GM19238 (cell line): ENCODE results near the gene CTDSPL.

ENCODE experiments used
- DNase-seq: peaks from one replicate; pipeline ENCODE4 v3.0.0; 2011; ENCODE audit warnings: low spot score; ENCODE audit not compliant: insufficient read length

CTDSPL gene

DNA sequence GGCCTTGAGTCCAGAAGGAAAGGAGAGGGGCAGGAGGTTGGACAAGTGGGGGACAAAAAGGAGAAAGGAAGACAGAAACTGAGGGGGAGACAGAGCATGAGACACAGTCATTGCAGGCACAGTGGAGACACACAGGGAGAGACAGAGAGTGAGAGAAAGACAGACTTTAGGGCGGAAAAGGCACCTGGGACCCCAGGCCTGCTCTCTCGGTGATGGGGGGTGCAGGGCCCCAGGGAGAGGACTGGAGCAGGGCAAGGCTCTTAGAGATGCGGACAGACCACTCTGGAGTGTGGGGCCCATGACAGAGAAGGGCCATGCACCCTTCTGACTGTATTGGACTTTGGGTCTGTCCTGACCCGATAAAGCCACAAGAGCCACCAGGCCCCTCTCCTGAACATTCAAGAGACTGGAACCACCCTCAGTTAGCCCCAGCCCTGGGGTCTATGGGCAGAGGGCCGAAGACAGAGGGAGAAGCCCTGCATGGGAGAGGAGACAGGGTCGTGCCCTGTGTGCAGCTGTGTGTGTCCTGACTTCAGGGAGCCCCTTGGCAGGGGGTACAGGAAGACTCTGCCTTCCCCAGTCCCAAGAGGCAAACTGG lies 155.3 kb downstream of the CTDSPL start:
- no peak for DNase-seq

GRCh38 chr3:38017445-38018295 lies 156.0 kb downstream of the CTDSPL start:
- no peak for DNase-seq

DNA sequence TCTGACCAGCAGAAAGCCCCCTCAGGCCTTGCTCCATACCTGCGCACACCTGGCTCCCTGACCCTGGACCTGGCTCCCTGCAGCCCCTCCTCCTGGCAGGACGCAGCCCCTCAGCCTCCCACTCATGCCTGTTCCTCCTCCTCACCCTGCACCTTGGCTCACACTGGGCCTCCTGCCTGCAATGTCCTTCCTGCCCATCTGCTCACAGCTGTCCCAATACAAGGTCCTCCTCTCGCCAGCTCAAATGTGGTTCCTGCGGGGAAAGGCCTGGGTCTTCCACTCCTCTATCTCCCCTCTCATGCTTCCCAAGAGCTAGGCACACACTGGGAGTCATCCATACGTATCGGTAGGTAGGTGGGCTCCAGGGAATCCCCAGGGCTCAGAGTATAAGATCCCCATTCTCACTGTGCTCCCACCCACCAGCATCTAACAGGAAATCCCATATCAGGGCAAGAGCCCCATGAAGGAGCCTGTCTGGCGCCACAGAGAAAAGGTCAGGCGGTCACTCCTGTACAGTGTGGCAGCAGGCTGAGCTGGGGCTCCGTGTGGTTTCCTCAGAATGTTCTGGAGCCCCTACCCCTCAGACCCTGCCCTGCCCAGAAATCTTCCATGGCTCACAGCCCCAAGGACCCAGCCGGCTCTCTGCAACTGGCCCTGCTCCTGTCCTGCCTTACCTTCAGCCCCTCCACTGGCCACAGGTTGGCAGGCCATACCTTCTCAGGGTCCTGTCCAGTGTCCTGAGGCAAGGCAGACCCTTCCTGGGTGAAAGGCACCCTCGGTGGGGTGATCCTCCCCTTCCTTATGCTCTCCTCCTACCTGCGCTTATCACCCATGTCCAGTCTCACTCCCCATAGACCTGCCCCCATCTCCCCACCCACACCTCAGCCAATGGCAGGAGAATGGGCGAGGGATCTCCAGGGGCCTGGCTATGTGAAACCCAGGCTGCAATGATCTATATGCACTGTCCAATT lies 156.9 kb downstream of the CTDSPL start:
- DNase-seq, result no peak

GRCh38 chr3:38019658-38020341 lies 158.1 kb downstream of the CTDSPL start:
- DNase-seq, result no peak

DNA sequence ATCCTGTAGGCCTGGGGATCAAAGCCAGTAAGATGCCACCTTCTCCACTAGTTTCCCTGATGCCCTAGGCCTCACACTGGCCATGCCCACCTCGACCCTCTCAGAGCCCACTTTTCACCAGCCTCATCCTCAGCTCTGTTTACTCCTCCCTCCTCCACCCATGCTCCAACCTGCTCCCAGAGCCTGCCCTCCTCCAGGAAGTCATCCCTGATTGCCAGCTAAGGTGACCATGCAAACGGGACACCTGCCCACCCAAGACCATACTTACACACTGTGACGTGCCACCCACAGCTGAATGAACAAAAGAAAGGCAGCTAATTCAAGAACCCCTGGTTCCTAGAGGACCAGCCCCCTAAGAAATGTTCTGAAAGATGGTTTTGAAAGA lies 158.7 kb downstream of the CTDSPL start:
- no peak for DNase-seq

- no peak for DNase-seq
Observed at GRCh38 chr3:38021196-38021595, 159.5 kb downstream of the CTDSPL start.

- DNase-seq, result no peak
Observed at GRCh38 chr3:38022301-38022700, 160.6 kb downstream of the CTDSPL start.

GRCh38 chr3:38022896-38023709 lies 161.4 kb downstream of the CTDSPL start:
- DNase-seq, result no peak

DNA sequence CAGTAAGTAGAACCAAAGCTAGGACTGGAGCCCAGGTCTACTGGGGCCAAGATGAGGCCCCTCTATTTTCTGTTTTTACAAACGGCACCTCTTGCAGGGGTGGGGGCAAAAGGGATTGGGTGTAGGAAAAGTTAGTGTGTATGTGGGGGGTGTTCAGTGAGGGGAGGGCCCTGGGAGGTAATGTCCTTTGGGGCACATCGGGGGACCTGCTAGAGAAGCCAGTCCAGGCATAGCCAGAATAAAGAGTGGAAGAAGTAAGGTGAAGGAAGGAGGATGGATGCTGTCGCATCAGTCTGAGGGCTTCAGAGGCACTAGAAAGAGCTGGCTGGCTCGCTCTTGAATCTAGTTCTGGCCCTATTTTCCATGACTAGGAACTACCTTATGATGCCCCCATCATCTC lies 165.2 kb downstream of the CTDSPL start:
- DNase-seq, result no peak

DNA sequence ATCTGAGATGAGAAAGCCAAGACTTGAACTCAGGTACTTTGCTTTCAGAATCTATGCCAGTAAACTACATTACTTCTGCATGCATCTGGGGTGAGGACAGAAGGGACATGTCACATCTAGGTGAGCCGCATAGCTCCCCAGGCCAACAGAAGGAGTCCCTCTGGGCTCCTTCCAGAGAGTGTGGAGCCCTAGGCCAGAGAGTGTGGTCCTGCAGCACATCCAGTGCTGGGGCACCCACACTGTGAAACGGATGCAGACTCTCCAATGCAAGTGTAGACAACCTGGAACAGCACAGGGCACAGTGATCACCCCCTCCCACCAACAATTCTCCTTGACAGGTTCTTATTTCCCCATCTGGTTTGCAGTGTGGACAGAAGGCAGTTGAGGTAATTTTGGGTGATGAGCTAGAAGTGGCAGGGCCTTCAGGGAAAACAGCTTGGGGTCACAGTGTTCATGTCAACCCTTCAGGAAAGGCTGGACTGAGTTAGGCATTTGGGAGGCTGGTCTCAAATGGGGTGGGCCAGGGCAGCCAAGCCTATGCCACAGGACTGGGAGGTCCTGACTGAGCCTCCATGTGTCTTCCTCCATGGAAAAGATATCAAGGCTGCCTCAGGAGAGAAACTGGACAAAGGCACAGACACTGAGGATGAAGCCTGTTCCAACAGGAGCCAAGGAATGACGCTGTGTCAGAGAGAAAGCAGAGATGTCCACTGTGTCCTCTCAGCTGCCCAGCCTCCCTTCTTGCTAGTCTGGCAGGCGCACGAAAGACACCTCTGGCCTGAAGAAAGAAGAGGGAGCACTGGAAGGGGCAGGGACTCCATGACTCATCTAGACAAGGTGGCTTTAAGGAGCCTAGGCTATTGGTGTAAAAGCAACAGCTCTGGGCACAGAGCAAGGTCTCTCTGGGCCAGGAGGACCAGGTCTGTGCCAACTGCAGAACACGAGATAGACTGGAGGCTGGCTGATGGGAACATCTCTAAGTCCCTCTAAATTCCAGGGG lies 166.1 kb downstream of the CTDSPL start:
- DNase-seq, result no peak

DNA sequence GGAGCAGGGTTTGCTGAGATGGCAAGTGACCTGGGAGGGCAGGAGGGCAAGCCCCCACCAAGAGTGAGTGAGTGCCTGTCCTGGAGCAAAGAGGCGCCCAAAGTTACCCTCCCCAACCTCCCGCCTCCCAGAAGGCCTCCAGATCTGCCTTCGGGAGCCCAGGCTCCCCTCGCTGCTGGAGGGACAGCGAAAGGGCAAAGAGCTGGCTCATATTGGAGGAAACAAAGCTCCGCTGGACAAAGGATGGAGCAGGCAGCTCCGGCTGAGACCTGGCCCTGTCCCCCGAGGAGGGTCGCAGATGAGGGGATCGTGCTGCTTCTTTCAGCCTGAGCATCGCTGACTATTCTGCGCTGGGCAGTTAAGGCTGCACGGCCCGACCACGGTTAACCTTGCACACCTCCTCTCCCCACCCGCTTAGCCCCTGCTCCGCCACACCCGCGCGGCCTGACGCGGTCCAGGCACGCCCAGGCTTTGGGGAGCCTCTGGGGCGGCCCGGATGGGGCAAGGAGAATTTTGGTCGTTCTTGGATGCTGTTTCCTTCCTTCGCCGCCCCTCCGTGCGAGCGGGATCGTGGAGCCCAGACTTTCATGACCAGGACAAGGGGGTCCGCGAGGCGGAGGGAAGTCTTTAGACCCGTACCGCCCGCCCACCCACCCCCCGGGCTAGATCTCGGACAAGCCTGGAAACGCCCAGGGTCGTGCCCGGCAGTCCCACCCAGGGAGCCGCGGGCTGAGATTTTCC lies 167.1 kb downstream of the CTDSPL start:
- no peak for DNase-seq

DNA sequence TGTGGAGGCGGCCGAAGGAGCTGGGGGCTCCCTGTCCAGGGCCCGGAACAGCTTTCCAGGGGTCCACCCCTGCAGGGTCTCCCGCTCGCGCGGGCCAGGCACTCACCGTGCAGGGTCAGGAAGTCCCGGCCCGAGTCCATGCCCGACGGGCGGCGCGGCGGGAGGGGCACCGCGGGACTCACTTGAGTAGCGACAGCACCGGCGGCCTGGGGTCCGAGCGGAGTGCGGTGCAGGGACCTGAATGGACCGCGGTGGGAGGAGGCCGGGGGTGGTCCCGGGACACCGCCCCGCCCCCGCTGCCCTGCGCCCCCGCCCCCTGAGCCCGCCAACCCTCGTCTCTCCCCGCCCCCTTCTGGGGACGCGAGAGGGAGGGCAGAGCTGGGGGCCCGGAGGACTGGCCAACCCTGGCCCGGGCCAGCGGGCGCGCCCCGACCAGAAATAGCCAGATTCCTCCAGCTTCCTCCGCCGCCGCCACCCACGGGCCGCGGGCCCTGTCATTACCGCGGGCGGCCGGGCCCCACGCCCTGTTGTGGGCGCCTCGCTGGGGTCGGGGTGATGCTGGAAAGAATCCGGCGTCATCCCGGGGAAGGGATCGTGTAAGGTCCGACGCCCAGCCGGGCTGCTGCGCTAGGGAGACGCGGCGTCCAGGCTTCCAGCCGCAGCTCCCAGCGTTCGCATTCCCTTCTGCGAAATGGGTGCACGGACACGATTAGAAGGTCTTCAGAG lies 167.9 kb downstream of the CTDSPL start, which contains the start of gene PLCD1:
PLCD1 (minus strand) TSS at position 243 of the 726 bp plus-strand sequence; CDS start at position 140, 103 bp downstream.
- no peak for DNase-seq

DNA sequence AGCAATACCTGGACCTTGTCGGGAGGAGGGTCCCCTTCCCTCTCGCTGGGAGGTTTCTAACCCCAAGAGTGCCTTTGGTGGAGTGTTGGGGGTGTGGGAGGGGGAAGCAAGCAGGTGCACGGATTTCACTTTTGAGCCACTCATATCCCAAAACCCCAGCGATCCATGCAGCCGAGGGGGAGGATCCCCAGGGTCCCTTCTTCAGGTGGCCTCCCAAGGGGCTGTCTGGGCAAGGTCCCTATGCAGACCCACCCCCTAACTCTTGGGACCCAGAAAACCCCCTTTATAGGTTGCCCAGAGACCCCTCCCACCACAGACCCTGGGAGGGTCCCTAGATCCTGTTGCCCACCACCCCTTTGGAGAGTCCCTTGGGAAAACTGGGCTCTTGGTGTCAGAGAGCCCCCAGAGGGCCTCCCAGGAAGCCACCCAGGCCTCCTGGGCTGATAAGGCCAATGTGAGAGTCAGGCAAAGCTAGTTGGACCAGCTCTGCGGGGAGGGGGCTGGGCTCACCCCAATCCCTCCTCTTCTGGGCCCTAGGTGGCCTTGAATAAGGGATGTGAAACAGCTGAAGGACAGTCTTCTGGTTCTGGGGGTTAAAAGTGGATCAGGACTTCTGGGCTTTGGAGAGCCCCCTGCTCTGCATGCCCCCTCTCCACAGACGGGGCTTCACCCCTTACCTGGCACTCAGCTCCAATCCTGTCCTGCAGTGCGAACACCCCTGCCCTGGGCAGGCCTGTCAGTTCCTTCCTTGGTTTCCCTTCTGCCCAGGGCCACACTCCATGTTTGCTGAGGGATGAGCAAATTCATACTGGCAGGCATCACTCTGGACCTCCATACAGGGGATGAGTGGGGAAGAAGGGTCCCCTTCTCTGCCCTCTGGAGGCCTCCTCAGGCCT lies 168.7 kb downstream of the CTDSPL start:
- DNase-seq, result no peak

- DNase-seq, result no peak
Observed at GRCh38 chr3:38031022-38031994, 169.6 kb downstream of the CTDSPL start.

- DNase-seq, result no peak
Observed at GRCh38 chr3:38032328-38032865, 170.7 kb downstream of the CTDSPL start.
